NCI-H2171 treated with DMSO at 0.1 percent for 48 hours (cell line): Measurements from ENCODE around the gene SPRYD3.
"Not testable (repeated sequence)": the region's sequence is repeated elsewhere in the genome, so short reads cannot be mapped to it uniquely, and the experiment has no call there.

Experiments used
- DNase-seq: peaks from one replicate; lab custom pipeline; 2025; lab: John Stamatoyannopoulos, UW

The SPRYD3 gene

GRCh38 chr12:53079226-53080117 lies at the start of gene SPRYD3:
Gene SPRYD3 (minus strand): TSS chr12:53079390. CDS start chr12:53079333, 57 bp downstream.
- DNase-seq: peak; percentile 93

- DNase-seq: no peak
These were observed 48.0 kb upstream of the SPRYD3 start for GRCh38 chr12:53127169-53127568.

GRCh38 chr12:53124352-53124723 lies 45.1 kb upstream of the SPRYD3 start:
- no peak for DNase-seq

- DNase-seq: no peak
These were observed 44.6 kb upstream of the SPRYD3 start for GRCh38 chr12:53123578-53124351.

GRCh38 chr12:53122961-53123468 lies 43.8 kb upstream of the SPRYD3 start:
- no peak for DNase-seq

- no peak for DNase-seq
These were observed 41.7 kb upstream of the SPRYD3 start for GRCh38 chr12:53120685-53121525.

GRCh38 chr12:53118751-53119300 lies 39.6 kb upstream of the SPRYD3 start:
- no peak for DNase-seq

- DNase-seq: peak; percentile 8
These were observed 36.9 kb upstream of the SPRYD3 start for GRCh38 chr12:53115891-53116648.

- no peak for DNase-seq
These were observed 36.1 kb upstream of the SPRYD3 start for GRCh38 chr12:53115112-53115890.

GRCh38 chr12:53113951-53114350 lies 34.8 kb upstream of the SPRYD3 start:
- no peak for DNase-seq

- DNase-seq: no peak
These were observed 34.0 kb upstream of the SPRYD3 start for GRCh38 chr12:53113136-53113705.

GRCh38 chr12:53112431-53112830 lies 33.2 kb upstream of the SPRYD3 start:
- not testable (repeated sequence) for DNase-seq

GRCh38 chr12:53107122-53107521 lies 27.9 kb upstream of the SPRYD3 start:
- no peak for DNase-seq

- no peak for DNase-seq
These were observed 26.7 kb upstream of the SPRYD3 start for GRCh38 chr12:53105712-53106439.

GRCh38 chr12:53105256-53105655 lies 26.1 kb upstream of the SPRYD3 start:
- no peak for DNase-seq

- no peak for DNase-seq
These were observed 24.7 kb upstream of the SPRYD3 start for GRCh38 chr12:53103860-53104305.

- peak; percentile 29 for DNase-seq
These were observed 24.0 kb upstream of the SPRYD3 start, which contains the start of gene SOAT2 for GRCh38 chr12:53102883-53103807. Gene SOAT2 (plus strand): TSS chr12:53103486. CDS start chr12:53103578, 92 bp downstream.
